Dedifferentiated amniotic fluid mesenchymal stem cell (primary cell): ENCODE results near the gene PLEKHG4.

Experiments
- DNase-seq: peaks from one replicate; pipeline ENCODE4 v3.0.0-alpha.2; 2016; ENCODE audit errors: extremely low spot score

PLEKHG4 gene

GRCh38 chr16:67260426-67261063, 18.8 kb upstream of the PLEKHG4 start:
- peak; percentile 50 for DNase-seq

- no peak for DNase-seq
Measured at GRCh38 chr16:67263201-67263600, 16.1 kb upstream of the PLEKHG4 start.

- no peak for DNase-seq
Measured at GRCh38 chr16:67264277-67264676, 15.1 kb upstream of the PLEKHG4 start.

GRCh38 chr16:67264866-67265265, 14.5 kb upstream of the PLEKHG4 start:
- no peak for DNase-seq

GRCh38 chr16:67265834-67266233, 13.5 kb upstream of the PLEKHG4 start:
- DNase-seq = no peak

- DNase-seq = peak; percentile 72
Measured at GRCh38 chr16:67268136-67268579, 11.2 kb upstream of the PLEKHG4 start.

GRCh38 chr16:67269766-67270165, 9.6 kb upstream of the PLEKHG4 start:
- no peak for DNase-seq

GRCh38 chr16:67270931-67271338, 8.4 kb upstream of the PLEKHG4 start:
- no peak for DNase-seq

- no peak for DNase-seq
Measured at GRCh38 chr16:67271446-67271845, 7.9 kb upstream of the PLEKHG4 start.

- no peak for DNase-seq
Measured at GRCh38 chr16:67275321-67275720, 4.0 kb upstream of the PLEKHG4 start.

GRCh38 chr16:67277294-67277998, 1.9 kb upstream of the PLEKHG4 start:
- peak; percentile 98 for DNase-seq

- DNase-seq = peak; percentile 47
Measured at GRCh38 chr16:67277999-67278772, 1.1 kb upstream of the PLEKHG4 start.

- no peak for DNase-seq
Measured at GRCh38 chr16:67278773-67279295, 498 bp upstream of the PLEKHG4 start.

- DNase-seq = no peak
Measured at GRCh38 chr16:67280090-67281015, 1.0 kb downstream of the PLEKHG4 start.

- no peak for DNase-seq
Measured at GRCh38 chr16:67281536-67282446, 2.5 kb downstream of the PLEKHG4 start.

- no peak for DNase-seq
Measured at GRCh38 chr16:67282447-67282805, 3.1 kb downstream of the PLEKHG4 start.

GRCh38 chr16:67283039-67283825, 3.9 kb downstream of the PLEKHG4 start:
- no peak for DNase-seq

GRCh38 chr16:67283826-67284555, 4.7 kb downstream of the PLEKHG4 start:
- DNase-seq = no peak
